WTC11 (cell line): ENCODE data around the gene LAGE3. TPM values are rescaled to one million over a fixed set of nuclear protein-coding genes. Genes with fewer than 3 reads are reported as not detected.

Source experiments
- ATAC-seq: fragments of 200-7000 bp; cut with Tn5 transposase; 2 replicates; pipeline ENCODE4 v1.10.0; 2021; ENCODE audit warnings: mild to moderate bottlenecking, moderate library complexity
- CTCF ChIA-PET: fragments of 300-600 bp; sonication (Branson Sonifier 250); formaldehyde crosslinking; loops from one replicate; lab custom pipeline; 2021; ENCODE audit warnings: antibody characterized with exemption; lab: Charles Lee
- POLR2A ChIA-PET: fragments of 350-600 bp; sonication (Branson Sonifier 250); formaldehyde crosslinking; loops from one replicate; lab custom pipeline; 2021; ENCODE audit warnings: antibody characterized with exemption; lab: Charles Lee
- DNase-seq: peaks from one replicate; pipeline ENCODE4 v3.0.0; 2021; ENCODE audit warnings: low spot score
- H3K27ac Mint-ChIP-seq: 2 replicates; pipeline ENCODE4 v1.8.0; 2021; ENCODE audit warnings: mixed read lengths
- H3K27me3 Mint-ChIP-seq: 2 replicates; pipeline ENCODE4 v1.8.0; 2021; ENCODE audit warnings: low read depth, mild to moderate bottlenecking, moderate library complexity, mixed read lengths
- H3K36me3 Mint-ChIP-seq: 2 replicates; pipeline ENCODE4 v1.8.0; 2021; ENCODE audit warnings: mixed read lengths
- H3K4me1 Mint-ChIP-seq: 2 replicates; pipeline ENCODE4 v1.8.0; 2022; ENCODE audit warnings: mixed read lengths
- H3K4me3 Mint-ChIP-seq: 2 replicates; pipeline ENCODE4 v1.8.0; 2021; ENCODE audit warnings: mild to moderate bottlenecking, moderate library complexity, mixed read lengths
- H3K9me3 Mint-ChIP-seq: 2 replicates; pipeline ENCODE4 v1.8.0; 2021; ENCODE audit warnings: mixed read lengths
- ATF1 ChIP-seq: sonication (generic); formaldehyde crosslinking; IDR thresholded peaks from 2 replicates; pipeline ENCODE4 v1.8.1; 2023; ENCODE audit warnings: mild to moderate bottlenecking, moderate library complexity, missing genetic modification reagents
- CREB1 ChIP-seq: sonication (generic); formaldehyde crosslinking; IDR thresholded peaks from 2 replicates; pipeline ENCODE4 v1.8.0; 2023; ENCODE audit warnings: mild to moderate bottlenecking, missing genetic modification reagents
- CREM ChIP-seq: sonication (generic); formaldehyde crosslinking; IDR thresholded peaks from 2 replicates; pipeline ENCODE4 v1.8.1; 2022; ENCODE audit warnings: mild to moderate bottlenecking, missing genetic modification reagents, moderate library complexity
- ELF4 ChIP-seq: sonication (generic); formaldehyde crosslinking; IDR thresholded peaks from 2 replicates; pipeline ENCODE4 v1.8.1; 2022; ENCODE audit warnings: low read depth, mild to moderate bottlenecking, moderate library complexity, missing genetic modification reagents
- EMX1 ChIP-seq: fragments of 250-450 bp; sonication (Bioruptor Pico); IDR thresholded peaks from 2 replicates; pipeline ENCODE4 v1.8.0; 2021; ENCODE audit warnings: mild to moderate bottlenecking
- HMGA2 ChIP-seq: fragments of 250-450 bp; sonication (Bioruptor Pico); IDR thresholded peaks from 2 replicates; pipeline ENCODE4 v1.4.0; 2021; ENCODE audit warnings: mild to moderate bottlenecking, moderate library complexity
- IRF1 ChIP-seq: sonication (generic); formaldehyde crosslinking; IDR thresholded peaks from 2 replicates; pipeline ENCODE4 v1.8.0; 2023; ENCODE audit warnings: missing genetic modification reagents
- MAX ChIP-seq: sonication (generic); formaldehyde crosslinking; IDR thresholded peaks from 2 replicates; pipeline ENCODE4 v1.8.0; 2022; ENCODE audit warnings: mild to moderate bottlenecking, missing genetic modification reagents
- MLX ChIP-seq: sonication (generic); formaldehyde crosslinking; IDR thresholded peaks from 2 replicates; pipeline ENCODE4 v1.8.1; 2023; ENCODE audit warnings: mild to moderate bottlenecking, missing genetic modification reagents, moderate library complexity
- NR2C2 ChIP-seq: sonication (generic); formaldehyde crosslinking; IDR thresholded peaks from 2 replicates; pipeline ENCODE4 v1.8.0; 2022; ENCODE audit warnings: mild to moderate bottlenecking, missing genetic modification reagents
- SMAD3 ChIP-seq: sonication (generic); formaldehyde crosslinking; IDR thresholded peaks from 2 replicates; pipeline ENCODE4 v1.8.0; 2022; ENCODE audit warnings: missing genetic modification reagents, mild to moderate bottlenecking, borderline replicate concordance
- SP1 ChIP-seq: sonication (generic); formaldehyde crosslinking; conservative IDR thresholded peaks from 2 replicates; pipeline ENCODE4 v1.8.1; 2022; ENCODE audit warnings: missing genetic modification reagents
- TEAD4 ChIP-seq: sonication (generic); formaldehyde crosslinking; IDR thresholded peaks from 2 replicates; pipeline ENCODE4 v1.8.0; 2022; ENCODE audit warnings: mild to moderate bottlenecking, missing genetic modification reagents
- ZBTB21 ChIP-seq: sonication (generic); formaldehyde crosslinking; IDR thresholded peaks from 2 replicates; pipeline ENCODE4 v1.8.1; 2023; ENCODE audit warnings: mild to moderate bottlenecking, missing genetic modification reagents, borderline replicate concordance
- ZNF121 ChIP-seq: sonication (generic); formaldehyde crosslinking; IDR thresholded peaks from 2 replicates; pipeline ENCODE4 v1.8.0; 2023; ENCODE audit warnings: missing genetic modification reagents
- ZNF532 ChIP-seq: fragments of 250-450 bp; sonication (Bioruptor Pico); IDR thresholded peaks from 2 replicates; pipeline ENCODE4 v1.9.0; 2021; ENCODE audit warnings: mild to moderate bottlenecking, borderline replicate concordance
- ZSCAN18 ChIP-seq: fragments of 250-450 bp; sonication (Bioruptor Pico); IDR thresholded peaks from 2 replicates; pipeline ENCODE4 v2.1.2; 2022; ENCODE audit warnings: mild to moderate bottlenecking, moderate library complexity
- total RNA-seq: library from RNA; stranded (reverse); gene quantifications from 3 replicates; pipeline ENCODE4 v1.2.3, GENCODE V29; 2021

LAGE3 gene
- total RNA-seq, 1 experiment from 2014 or later, result 46.1 TPM

GRCh38 chrX:154515090-154515965 is 36.2 kb upstream of the LAGE3 start (continued):
- TF ChIP-seq CREB1, result no peak
- TF ChIP-seq ZNF121, result no peak

- peaks cover 3% of the 10 kb centered on the region; the same call in 1 of the 2 replicates for H3K27me3 Mint-ChIP-seq
- CTCF ChIA-PET, result no interaction called here
- H3K4me3 Mint-ChIP-seq, result peak overlapping the region; percentile 34; the same call in 1 of the 2 replicates
Measured at GRCh38 chrX:154513716-154514115, 34.6 kb upstream of the LAGE3 start.

GRCh38 chrX:154512879-154513553 is 33.9 kb upstream of the LAGE3 start:
- POLR2A ChIA-PET, result no interaction called here
- DNase-seq (no peak), ATAC-seq (no peak)
- H3K27ac Mint-ChIP-seq, result no peak overlapping the region
- H3K36me3 Mint-ChIP-seq, result peaks cover 15% of the 10 kb centered on the region
- peaks cover 11% of the 10 kb centered on the region for H3K4me1 Mint-ChIP-seq
- peaks cover under 1% of the 10 kb centered on the region; the same call in 1 of the 2 replicates for H3K27me3 Mint-ChIP-seq
- TF ChIP-seq ELF4 (CRISPR knock-in tag), result no peak
- TF ChIP-seq HMGA2, result no peak
- no peak for TF ChIP-seq TEAD4
- TF ChIP-seq NR2C2, result no peak
- no peak for TF ChIP-seq ZBTB21 (CRISPR knock-in tag)
- TF ChIP-seq IRF1 (CRISPR knock-in tag), result no peak
- no peak for TF ChIP-seq EMX1 (CRISPR knock-in tag)
- TF ChIP-seq CREM (CRISPR knock-in tag), result no peak
- TF ChIP-seq ZSCAN18 (CRISPR knock-in tag), result no peak
- TF ChIP-seq ATF1 (CRISPR knock-in tag), result no peak
- H3K4me3 Mint-ChIP-seq, result no peak overlapping the region
- H3K9me3 Mint-ChIP-seq, result no peaks in the 10 kb centered on the region
- CTCF ChIA-PET, result no interaction called here

More at GRCh38 chrX:154513716-154514115, 34.6 kb upstream of the LAGE3 start:
- ATAC-seq, result no peak
- POLR2A ChIA-PET, result no interaction called here
- no peaks in the 10 kb centered on the region for H3K9me3 Mint-ChIP-seq
- peak overlapping the region; percentile 65; the same call in 1 of the 2 replicates for H3K27ac Mint-ChIP-seq
- DNase-seq, result no peak
- peaks cover 14% of the 10 kb centered on the region for H3K4me1 Mint-ChIP-seq
- H3K36me3 Mint-ChIP-seq, result peaks cover 15% of the 10 kb centered on the region
- TF ChIP-seq MLX (CRISPR knock-in tag) (no peak), EMX1 (CRISPR knock-in tag) (no peak), SMAD3 (CRISPR knock-in tag) (no peak), ZNF532 (CRISPR knock-in tag) (no peak), SP1 (CRISPR knock-in tag) (no peak), MAX (CRISPR knock-in tag) (no peak), NR2C2 (no peak)
